ENCODE data around the gene TNFRSF14. TPM values are rescaled to one million over a fixed set of nuclear protein-coding genes. Genes with fewer than 3 reads are reported as not detected.

The TNFRSF14 gene
- total RNA-seq, 1 donor from 2014 or later, result 6.5 TPM

GRCh38 chr1:2596530-2597333 lies 40.6 kb downstream of the TNFRSF14 start:
- TF ChIP-seq CTCF (IDR thresholded peaks at IDR 0.05), result no peak
- Mint-ChIP-seq H3K4me3 (ENCODE audit: unreplicated experiment) (no peak overlapping the region), H3K4me1 (ENCODE audit: unreplicated experiment) (no peaks in the 10 kb centered on the region), H3K9me3 (ENCODE audit: unreplicated experiment) (peaks cover 3% of the 10 kb centered on the region), H3K27ac (ENCODE audit: unreplicated experiment) (no peak overlapping the region), H3K27me3 (ENCODE audit: unreplicated experiment) (peaks cover 15% of the 10 kb centered on the region), H3K36me3 (ENCODE audit: unreplicated experiment) (no peaks in the 10 kb centered on the region)
- DNase-seq (ENCODE audit: extremely low spot score, unreplicated experiment), result no peak

GRCh38 chr1:2597441-2598328 lies 41.5 kb downstream of the TNFRSF14 start:
- TF ChIP-seq CTCF (IDR thresholded peaks at IDR 0.05), result no peak
- Mint-ChIP-seq H3K4me3 (ENCODE audit: unreplicated experiment) (no peak overlapping the region), H3K27me3 (ENCODE audit: unreplicated experiment) (peaks cover 22% of the 10 kb centered on the region), H3K27ac (ENCODE audit: unreplicated experiment) (no peak overlapping the region), H3K36me3 (ENCODE audit: unreplicated experiment) (no peaks in the 10 kb centered on the region), H3K4me1 (ENCODE audit: unreplicated experiment) (no peaks in the 10 kb centered on the region), H3K9me3 (ENCODE audit: unreplicated experiment) (peaks cover 3% of the 10 kb centered on the region)
- no peak for DNase-seq (ENCODE audit: extremely low spot score, unreplicated experiment)

DNA sequence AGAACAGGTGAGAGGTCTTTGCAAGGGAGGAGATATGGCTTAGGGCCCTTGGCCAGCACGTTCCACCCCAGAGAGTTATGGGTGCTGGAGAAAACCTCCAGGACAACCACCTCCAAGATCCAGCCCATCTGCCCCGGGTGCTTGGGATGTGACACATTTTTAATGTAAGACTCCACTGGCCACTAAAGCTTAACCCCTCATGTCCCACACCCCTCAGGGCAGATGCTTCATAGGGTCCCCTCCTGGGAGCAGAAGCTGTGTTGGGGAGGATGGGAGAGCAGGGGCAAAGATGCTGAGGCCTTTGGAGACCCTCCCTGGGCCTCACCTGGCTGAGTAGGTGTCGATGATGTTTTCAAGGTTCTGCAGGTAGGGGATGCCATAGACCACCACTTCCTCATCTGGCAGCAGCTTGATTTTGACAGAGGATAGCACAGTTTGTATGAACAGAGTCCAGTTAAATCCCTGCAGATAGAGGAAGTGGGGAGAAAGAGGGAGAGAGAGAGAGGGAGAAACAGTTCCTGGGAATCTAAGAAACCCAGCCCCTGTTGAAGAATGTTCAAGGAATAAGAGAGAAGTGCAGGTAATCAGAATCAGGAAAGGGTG lies 42.3 kb downstream of the TNFRSF14 start:
- TF ChIP-seq CTCF (IDR thresholded peaks at IDR 0.05), result no peak
- no peak overlapping the region for H3K4me3 Mint-ChIP-seq (ENCODE audit: unreplicated experiment)
- no peaks in the 10 kb centered on the region for H3K4me1 Mint-ChIP-seq (ENCODE audit: unreplicated experiment)
- peaks cover 24% of the 10 kb centered on the region for H3K27me3 Mint-ChIP-seq (ENCODE audit: unreplicated experiment)
- DNase-seq (ENCODE audit: extremely low spot score, unreplicated experiment), result no peak
- H3K27ac Mint-ChIP-seq (ENCODE audit: unreplicated experiment), result no peak overlapping the region
- H3K36me3 Mint-ChIP-seq (ENCODE audit: unreplicated experiment), result no peaks in the 10 kb centered on the region
- peaks cover 3% of the 10 kb centered on the region for H3K9me3 Mint-ChIP-seq (ENCODE audit: unreplicated experiment)

DNA sequence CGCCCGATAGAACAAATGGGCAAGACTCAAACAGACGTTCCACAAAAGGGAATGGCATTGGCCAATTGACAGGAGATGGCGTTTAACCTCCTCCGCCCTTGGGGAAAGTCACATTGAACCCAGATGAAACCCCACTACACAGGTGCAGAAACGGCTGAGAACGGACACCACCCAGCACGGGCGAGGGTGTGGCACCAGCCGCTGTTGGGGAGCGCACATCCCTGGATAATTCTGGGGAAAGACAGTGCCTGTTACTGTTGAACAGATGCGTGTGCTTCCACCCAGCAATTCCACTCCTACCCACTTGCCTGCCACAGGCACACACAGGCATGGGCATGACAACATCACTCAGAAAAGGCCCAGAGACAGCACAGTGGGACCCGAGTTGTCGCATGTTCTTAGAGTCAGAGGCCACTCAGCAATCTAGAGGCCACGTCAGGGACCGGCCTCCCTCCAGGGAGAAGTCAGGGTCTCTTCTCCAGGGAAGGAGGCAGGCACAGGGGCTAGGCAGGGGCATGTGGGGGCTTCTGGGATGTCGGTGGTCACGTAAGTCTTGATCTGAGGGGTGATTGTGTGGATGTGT lies 45.6 kb downstream of the TNFRSF14 start:
- H3K27me3 Mint-ChIP-seq (ENCODE audit: unreplicated experiment), result peaks cover 24% of the 10 kb centered on the region
- TF ChIP-seq CTCF (IDR thresholded peaks at IDR 0.05), result no peak
- no peaks in the 10 kb centered on the region for H3K4me1 Mint-ChIP-seq (ENCODE audit: unreplicated experiment)
- peaks cover 3% of the 10 kb centered on the region for H3K9me3 Mint-ChIP-seq (ENCODE audit: unreplicated experiment)
- DNase-seq (ENCODE audit: extremely low spot score, unreplicated experiment), result no peak
- H3K4me3 Mint-ChIP-seq (ENCODE audit: unreplicated experiment), result no peak overlapping the region
- H3K36me3 Mint-ChIP-seq (ENCODE audit: unreplicated experiment), result no peaks in the 10 kb centered on the region
- no peak overlapping the region for H3K27ac Mint-ChIP-seq (ENCODE audit: unreplicated experiment)
